HepG2 (cell line): ENCODE data around the gene PNPLA2. TPM values are rescaled to one million over a fixed set of nuclear protein-coding genes. Genes with fewer than 3 reads are reported as not detected.

Experiments
- AKAP8 ChIP-seq: sonication (generic); formaldehyde crosslinking; IDR thresholded peaks from 2 replicates; pipeline ENCODE4 v1.5.1; 2020; ENCODE audit warnings: mild to moderate bottlenecking, missing genetic modification reagents
- CCDC6 ChIP-seq: sonication (generic); formaldehyde crosslinking; IDR thresholded peaks from 2 replicates; pipeline ENCODE4 v1.8.1; 2022; ENCODE audit warnings: mild to moderate bottlenecking, missing genetic modification reagents, moderate library complexity
- GABPA ChIP-seq, 2 experiments: IDR thresholded peaks; 2 replicates each; pipeline ENCODE4 v1.6.1; 2011 to 2016; ENCODE audit warnings: low read depth in 2 of 2, low read length in 1 of 2, missing biosample characterization in 1 of 2, missing genetic modification characterization in 1 of 2
- HMG20A ChIP-seq: IDR thresholded peaks from 2 replicates; pipeline ENCODE4 v1.6.1; 2016; ENCODE audit warnings: borderline replicate concordance
- HOXD1 ChIP-seq: sonication (generic); formaldehyde crosslinking; IDR thresholded peaks from 2 replicates; pipeline ENCODE4 v1.5.0; 2020; ENCODE audit warnings: missing genetic modification reagents
- JUNB ChIP-seq: sonication (generic); formaldehyde crosslinking; IDR thresholded peaks from 2 replicates; pipeline ENCODE4 v1.8.0; 2022; ENCODE audit warnings: missing genetic modification reagents, mild to moderate bottlenecking, borderline replicate concordance
- KLF16 ChIP-seq, 2 experiments: sonication (generic) in 1 of 2; formaldehyde crosslinking in 1 of 2; IDR thresholded peaks; 2 replicates each; pipeline versions ENCODE4 v1.6.1 to v1.8.0; 2016 to 2023; ENCODE audit warnings: missing genetic modification reagents in 2 of 2, missing compliant biosample characterization in 1 of 2
- NR2C2 ChIP-seq: sonication (generic); formaldehyde crosslinking; IDR thresholded peaks from 2 replicates; pipeline ENCODE4 v1.4.0; 2020; ENCODE audit warnings: missing genetic modification reagents, mild to moderate bottlenecking, moderate library complexity, borderline replicate concordance
- PCBP1 ChIP-seq: fragments of 200-400 bp; formaldehyde crosslinking; IDR thresholded peaks from 2 replicates; pipeline ENCODE4 v1.6.1; 2017; ENCODE audit warnings: mild to moderate bottlenecking, low read depth, low read length, borderline replicate concordance
- RBM39 ChIP-seq: fragments of 200-400 bp; formaldehyde crosslinking; IDR thresholded peaks from one replicate; pipeline ENCODE4 v1.6.1; 2018; ENCODE audit warnings: antibody characterized with exemption, mild to moderate bottlenecking, low read depth, low read length; ENCODE audit not compliant: poor library complexity, severe bottlenecking
- RNF2 ChIP-seq: fragments of 450-650 bp; conservative IDR thresholded peaks from 2 replicates; pipeline ENCODE4 v1.6.1; 2016; ENCODE audit warnings: low read depth
- STAG1 ChIP-seq: sonication (generic); formaldehyde crosslinking; IDR thresholded peaks from 2 replicates; pipeline ENCODE4 v1.4.0; 2020; ENCODE audit warnings: missing genetic modification reagents
- YEATS2 ChIP-seq: sonication (generic); formaldehyde crosslinking; IDR thresholded peaks from 2 replicates; pipeline ENCODE4 v1.4.0; 2020; ENCODE audit warnings: missing genetic modification reagents, borderline replicate concordance
- ZBTB14 ChIP-seq: sonication (generic); formaldehyde crosslinking; IDR thresholded peaks from 2 replicates; pipeline ENCODE4 v1.4.0; 2020; ENCODE audit warnings: missing genetic modification reagents
- ZFP37 ChIP-seq: sonication (generic); formaldehyde crosslinking; IDR thresholded peaks from 2 replicates; pipeline ENCODE4 v1.4.0; 2020; ENCODE audit warnings: missing genetic modification reagents, borderline replicate concordance
- ZFYVE20 ChIP-seq: sonication (generic); formaldehyde crosslinking; IDR thresholded peaks from 2 replicates; pipeline ENCODE4 v1.8.0; 2023; ENCODE audit warnings: low read depth, mild to moderate bottlenecking, moderate library complexity, missing genetic modification reagents, borderline replicate concordance
- ZNF703 ChIP-seq: sonication (generic); formaldehyde crosslinking; IDR thresholded peaks from 2 replicates; pipeline ENCODE4 v1.5.1; 2020; ENCODE audit warnings: missing genetic modification reagents, mild to moderate bottlenecking, moderate library complexity, borderline replicate concordance
- ZNF788 ChIP-seq: sonication (generic); formaldehyde crosslinking; IDR thresholded peaks from 2 replicates; pipeline ENCODE4 v1.5.0; 2020; ENCODE audit warnings: mild to moderate bottlenecking, missing genetic modification reagents, borderline replicate concordance
- ZSCAN21 ChIP-seq: sonication (generic); formaldehyde crosslinking; IDR thresholded peaks from 2 replicates; pipeline ENCODE4 v1.8.0; 2022; ENCODE audit warnings: mild to moderate bottlenecking, missing genetic modification reagents, moderate library complexity, borderline replicate concordance
- polyA plus RNA-seq, 8 experiments: library from polyadenylated mRNA; depleted of rRNA in 3 of 8; stranded (reverse) in 7 of 8; unstranded in 1 of 8; fragments of >200 nt; fragmentation: Illumina TruSeq in 4 of 8; extraction: Trizol in 4 of 8; gene quantifications; 2 replicates each; pipeline versions ENCODE4 v1.2.1 to v1.2.3, GENCODE V29; 2011 to 2016; ENCODE audit warnings: low read depth in 4 of 8, missing spikeins in 1 of 8, mixed read lengths in 1 of 8; ENCODE audit not compliant: insufficient read depth in 1 of 8
- total RNA-seq, 5 experiments: library from RNA; depleted of rRNA; stranded (reverse); fragments of >200 nt; fragmentation: Illumina TruSeq; extraction: Trizol; gene quantifications; 2 replicates each; pipeline ENCODE4 v1.2.3, GENCODE V29; 2016; ENCODE audit warnings: low read depth in 1 of 5
- TF ChIP-seq, protein P1 (sequence below): sonication (generic); formaldehyde crosslinking; IDR thresholded peaks from 2 replicates; pipeline ENCODE4 v1.5.0; 2020; ENCODE audit warnings: mild to moderate bottlenecking, missing genetic modification reagents
- TF ChIP-seq, protein P2 (sequence below): sonication (generic); formaldehyde crosslinking; IDR thresholded peaks from 2 replicates; pipeline ENCODE4 v1.4.0; 2020; ENCODE audit warnings: missing genetic modification reagents, borderline replicate concordance
- TF ChIP-seq, protein P3 (sequence below): IDR thresholded peaks from 2 replicates; pipeline ENCODE4 v1.6.1; 2012; ENCODE audit warnings: inconsistent platforms

PNPLA2 gene
- total and polyA plus RNA-seq, 2 of the 13 experiments (the other 11 are each of a cell fraction or from before 2014, with no cell fraction given), result 10.5 to 43.2 TPM

GRCh38 chr11:848380-848931, 29.7 kb downstream of the PNPLA2 start (continued):
- TF ChIP-seq NR2C2 (CRISPR knock-in tag) (no peak), RNF2 (no peak), STAG1 (CRISPR knock-in tag) (peak; percentile 83), ZFYVE20 (CRISPR knock-in tag) (no peak), CCDC6 (CRISPR knock-in tag) (no peak), PCBP1 (0 out of 2 replicates have a peak, but pooled peaks have one; percentile 27), JUNB (CRISPR knock-in tag) (no peak), ZBTB14 (0 out of 2 replicates have a peak, but pooled peaks have one; percentile 21), HMG20A (CRISPR knock-in tag) (no peak), ZFP37 (CRISPR knock-in tag) (no peak), YEATS2 (CRISPR knock-in tag) (no peak), KLF16 (CRISPR knock-in tag; IDR thresholded peaks at IDR 0.05) (no peak), ZSCAN21 (CRISPR knock-in tag) (no peak), GABPA (IDR thresholded peaks at IDR 0.05; ENCODE audit: low read depth, low read length) (no peak), GABPA (CRISPR knock-in tag; IDR thresholded peaks at IDR 0.05; ENCODE audit: low read depth) (no peak), AKAP8 (CRISPR knock-in tag) (no peak; the same call in 1 of the 2 replicates), RBM39 (peak; percentile 17), HOXD1 (CRISPR knock-in tag) (no peak), ZNF788 (CRISPR knock-in tag) (no peak), ZNF703 (CRISPR knock-in tag) (no peak)
- TF ChIP-seq, protein P1, sequence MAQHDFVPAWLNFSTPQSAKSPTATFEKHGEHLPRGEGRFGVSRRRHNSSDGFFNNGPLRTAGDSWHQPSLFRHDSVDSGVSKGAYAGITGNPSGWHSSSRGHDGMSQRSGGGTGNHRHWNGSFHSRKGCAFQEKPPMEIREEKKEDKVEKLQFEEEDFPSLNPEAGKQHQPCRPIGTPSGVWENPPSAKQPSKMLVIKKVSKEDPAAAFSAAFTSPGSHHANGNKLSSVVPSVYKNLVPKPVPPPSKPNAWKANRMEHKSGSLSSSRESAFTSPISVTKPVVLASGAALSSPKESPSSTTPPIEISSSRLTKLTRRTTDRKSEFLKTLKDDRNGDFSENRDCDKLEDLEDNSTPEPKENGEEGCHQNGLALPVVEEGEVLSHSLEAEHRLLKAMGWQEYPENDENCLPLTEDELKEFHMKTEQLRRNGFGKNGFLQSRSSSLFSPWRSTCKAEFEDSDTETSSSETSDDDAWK (CRISPR knock-in tag), result no peak
- TF ChIP-seq, protein P2, sequence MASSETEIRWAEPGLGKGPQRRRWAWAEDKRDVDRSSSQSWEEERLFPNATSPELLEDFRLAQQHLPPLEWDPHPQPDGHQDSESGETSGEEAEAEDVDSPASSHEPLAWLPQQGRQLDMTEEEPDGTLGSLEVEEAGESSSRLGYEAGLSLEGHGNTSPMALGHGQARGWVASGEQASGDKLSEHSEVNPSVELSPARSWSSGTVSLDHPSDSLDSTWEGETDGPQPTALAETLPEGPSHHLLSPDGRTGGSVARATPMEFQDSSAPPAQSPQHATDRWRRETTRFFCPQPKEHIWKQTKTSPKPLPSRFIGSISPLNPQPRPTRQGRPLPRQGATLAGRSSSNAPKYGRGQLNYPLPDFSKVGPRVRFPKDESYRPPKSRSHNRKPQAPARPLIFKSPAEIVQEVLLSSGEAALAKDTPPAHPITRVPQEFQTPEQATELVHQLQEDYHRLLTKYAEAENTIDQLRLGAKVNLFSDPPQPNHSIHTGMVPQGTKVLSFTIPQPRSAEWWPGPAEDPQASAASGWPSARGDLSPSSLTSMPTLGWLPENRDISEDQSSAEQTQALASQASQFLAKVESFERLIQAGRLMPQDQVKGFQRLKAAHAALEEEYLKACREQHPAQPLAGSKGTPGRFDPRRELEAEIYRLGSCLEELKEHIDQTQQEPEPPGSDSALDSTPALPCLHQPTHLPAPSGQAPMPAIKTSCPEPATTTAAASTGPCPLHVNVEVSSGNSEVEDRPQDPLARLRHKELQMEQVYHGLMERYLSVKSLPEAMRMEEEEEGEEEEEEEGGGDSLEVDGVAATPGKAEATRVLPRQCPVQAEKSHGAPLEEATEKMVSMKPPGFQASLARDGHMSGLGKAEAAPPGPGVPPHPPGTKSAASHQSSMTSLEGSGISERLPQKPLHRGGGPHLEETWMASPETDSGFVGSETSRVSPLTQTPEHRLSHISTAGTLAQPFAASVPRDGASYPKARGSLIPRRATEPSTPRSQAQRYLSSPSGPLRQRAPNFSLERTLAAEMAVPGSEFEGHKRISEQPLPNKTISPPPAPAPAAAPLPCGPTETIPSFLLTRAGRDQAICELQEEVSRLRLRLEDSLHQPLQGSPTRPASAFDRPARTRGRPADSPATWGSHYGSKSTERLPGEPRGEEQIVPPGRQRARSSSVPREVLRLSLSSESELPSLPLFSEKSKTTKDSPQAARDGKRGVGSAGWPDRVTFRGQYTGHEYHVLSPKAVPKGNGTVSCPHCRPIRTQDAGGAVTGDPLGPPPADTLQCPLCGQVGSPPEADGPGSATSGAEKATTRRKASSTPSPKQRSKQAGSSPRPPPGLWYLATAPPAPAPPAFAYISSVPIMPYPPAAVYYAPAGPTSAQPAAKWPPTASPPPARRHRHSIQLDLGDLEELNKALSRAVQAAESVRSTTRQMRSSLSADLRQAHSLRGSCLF (CRISPR knock-in tag), result no peak
- TF ChIP-seq, protein P3, sequence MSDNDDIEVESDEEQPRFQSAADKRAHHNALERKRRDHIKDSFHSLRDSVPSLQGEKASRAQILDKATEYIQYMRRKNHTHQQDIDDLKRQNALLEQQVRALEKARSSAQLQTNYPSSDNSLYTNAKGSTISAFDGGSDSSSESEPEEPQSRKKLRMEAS, result peak; percentile 15; the same call in 1 of the 2 replicates
